ENCODE data around the gene LAMP2. TPM values are rescaled to one million over a fixed set of nuclear protein-coding genes. Genes with fewer than 3 reads are reported as not detected.
"Not testable (repeated sequence)": the region's sequence is repeated elsewhere in the genome, so short reads cannot be mapped to it uniquely, and the experiment has no call there.

LAMP2 gene
- total RNA-seq, 1 donor = 153 TPM

GRCh38 chrX:120475447-120475846 is 6.4 kb upstream of the LAMP2 start:
- DNase-seq (ENCODE audit: low read depth) = peak; percentile 47
- peak; percentile 55 for TF ChIP-seq CTCF (IDR thresholded peaks at IDR 0.05; ENCODE audit: insufficient read depth, low read depth, low read length)

GRCh38 chrX:120474085-120474484 is 5.0 kb upstream of the LAMP2 start:
- TF ChIP-seq CTCF (IDR thresholded peaks at IDR 0.05; ENCODE audit: insufficient read depth, low read depth, low read length) = no peak
- H3K4me3 ChIP-seq (ENCODE audit: low read depth, low read length) = no peak overlapping the region

More at GRCh38 chrX:120475447-120475846, 6.4 kb upstream of the LAMP2 start:
- H3K4me3 ChIP-seq (ENCODE audit: low read depth, low read length) = not testable (repeated sequence)

GRCh38 chrX:120469657-120470056 is 561 bp upstream of the LAMP2 start:
- not testable (repeated sequence) for H3K4me3 ChIP-seq (ENCODE audit: low read depth, low read length); DNase-seq (ENCODE audit: low read depth)

More at GRCh38 chrX:120474085-120474484, 5.0 kb upstream of the LAMP2 start:
- no peak for DNase-seq (ENCODE audit: low read depth)

- no peak for DNase-seq (ENCODE audit: low read depth)
- H3K4me3 ChIP-seq (ENCODE audit: low read depth, low read length) = peak overlapping the region; percentile 78
- no peak for TF ChIP-seq CTCF (IDR thresholded peaks at IDR 0.05; ENCODE audit: insufficient read depth, low read depth, low read length)
Measured at GRCh38 chrX:120468479-120468824, 644 bp downstream of the LAMP2 start.

GRCh38 chrX:120468071-120468470 is 1.0 kb downstream of the LAMP2 start:
- peak overlapping the region; percentile 78 for H3K4me3 ChIP-seq (ENCODE audit: low read depth, low read length)
- DNase-seq (ENCODE audit: low read depth) = peak; percentile 10
- TF ChIP-seq CTCF (IDR thresholded peaks at IDR 0.05; ENCODE audit: insufficient read depth, low read depth, low read length) = no peak

- TF ChIP-seq CTCF (IDR thresholded peaks at IDR 0.05; ENCODE audit: insufficient read depth, low read depth, low read length) = no peak
- no peak overlapping the region for H3K4me3 ChIP-seq (ENCODE audit: low read depth, low read length)
- DNase-seq (ENCODE audit: low read depth) = no peak
Measured at GRCh38 chrX:120464411-120464810, 4.7 kb downstream of the LAMP2 start.

- TF ChIP-seq CTCF (IDR thresholded peaks at IDR 0.05; ENCODE audit: insufficient read depth, low read depth, low read length) = no peak
- peak; percentile 70 for DNase-seq (ENCODE audit: low read depth)
- no peak overlapping the region for H3K4me3 ChIP-seq (ENCODE audit: low read depth, low read length)
Measured at GRCh38 chrX:120463241-120463640, 5.9 kb downstream of the LAMP2 start.

Data from fibroblast of villous mesenchyme (primary cell).